ENCODE measurements around the gene XG.
"Not testable (repeated sequence)": the region's sequence is repeated elsewhere in the genome, so short reads cannot be mapped to it uniquely, and the experiment has no call there.

XG gene

GRCh38 chrX:2774057-2774456 lies 22.2 kb downstream of the XG start:
- H3K4me2 ChIP-seq (ENCODE audit: low read length) = no peak overlapping the region
- 0 out of 2 replicates have a peak, but pooled peaks cover 2% of the 10 kb centered on the region for H3K9me3 ChIP-seq (ENCODE audit: control insufficient read depth, insufficient read depth, low read length)
- no peak for TF ChIP-seq EZH2phosphoT487 (IDR thresholded peaks at IDR 0.05; ENCODE audit: borderline replicate concordance, low read length)
- no peaks in the 10 kb centered on the region for H3K79me2 ChIP-seq (ENCODE audit: control insufficient read depth, low read length)
- no peaks in the 10 kb centered on the region for H3K9me2 ChIP-seq (replicated peaks; ENCODE audit: control insufficient read depth, low read length)
- H3F3A ChIP-seq (ENCODE audit: control insufficient read depth, insufficient read depth) = no peaks in the 10 kb centered on the region
- no peaks in the 10 kb centered on the region for H3K4me1 ChIP-seq (ENCODE audit: control insufficient read depth, low read length)
- no peaks in the 10 kb centered on the region for H3K27me3 ChIP-seq (ENCODE audit: control insufficient read depth, low read length)
- H3K27ac ChIP-seq (ENCODE audit: low read depth, low read length) = no peak overlapping the region
- H3K36me3 ChIP-seq (ENCODE audit: control insufficient read depth, low read length) = no peaks in the 10 kb centered on the region
- H4K20me1 ChIP-seq (ENCODE audit: control insufficient read depth, insufficient read depth, low read depth, low read length) = no peaks in the 10 kb centered on the region
- H3K4me3 ChIP-seq (ENCODE audit: low read length) = no peak overlapping the region

DNA sequence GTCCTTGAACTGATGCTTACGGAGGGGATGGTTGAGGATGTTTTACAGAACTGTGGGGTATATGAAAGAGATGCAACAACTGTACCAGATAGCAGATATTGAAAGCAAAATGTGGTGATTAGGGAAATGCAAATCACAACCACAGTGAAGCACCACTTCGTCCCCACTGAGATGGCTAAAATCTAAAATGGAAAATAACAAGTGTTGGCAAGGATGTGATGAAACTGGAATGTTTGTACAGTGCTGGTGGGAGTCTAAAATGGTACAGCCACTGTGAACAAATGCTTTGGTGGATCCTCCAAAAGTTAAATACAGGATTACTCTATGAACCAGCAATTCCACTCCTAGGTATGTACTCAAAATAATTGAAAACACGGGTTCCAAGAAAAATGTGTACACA lies 22.9 kb downstream of the XG start:
- no peaks in the 10 kb centered on the region for H3K27me3 ChIP-seq (ENCODE audit: control insufficient read depth, low read length)
- H3K27ac ChIP-seq (ENCODE audit: low read depth, low read length) = no peak overlapping the region
- H4K20me1 ChIP-seq (ENCODE audit: control insufficient read depth, insufficient read depth, low read depth, low read length) = no peaks in the 10 kb centered on the region
- H3K36me3 ChIP-seq (ENCODE audit: control insufficient read depth, low read length) = no peaks in the 10 kb centered on the region
- no peak for TF ChIP-seq CTCF (IDR thresholded peaks at IDR 0.05; ENCODE audit: low read depth, low read length, poor library complexity, severe bottlenecking)
- TF ChIP-seq EZH2phosphoT487 (IDR thresholded peaks at IDR 0.05; ENCODE audit: borderline replicate concordance, low read length) = no peak
- no peaks in the 10 kb centered on the region for H3F3A ChIP-seq (ENCODE audit: control insufficient read depth, insufficient read depth)
- H3K4me2 ChIP-seq (ENCODE audit: low read length) = no peak overlapping the region
- no peaks in the 10 kb centered on the region for H3K79me2 ChIP-seq (ENCODE audit: control insufficient read depth, low read length)
- no peak overlapping the region for H3K4me3 ChIP-seq (ENCODE audit: low read length)
- H3K4me1 ChIP-seq (ENCODE audit: control insufficient read depth, low read length) = no peaks in the 10 kb centered on the region
- no peaks in the 10 kb centered on the region for H3K9me2 ChIP-seq (replicated peaks; ENCODE audit: control insufficient read depth, low read length)
- H3K9me3 ChIP-seq (ENCODE audit: control insufficient read depth, insufficient read depth, low read length) = 0 out of 2 replicates have a peak, but pooled peaks cover 2% of the 10 kb centered on the region

GRCh38 chrX:2780472-2781225 lies 28.8 kb downstream of the XG start:
- H3K4me2 ChIP-seq (ENCODE audit: low read length) = not testable (repeated sequence)

DNA sequence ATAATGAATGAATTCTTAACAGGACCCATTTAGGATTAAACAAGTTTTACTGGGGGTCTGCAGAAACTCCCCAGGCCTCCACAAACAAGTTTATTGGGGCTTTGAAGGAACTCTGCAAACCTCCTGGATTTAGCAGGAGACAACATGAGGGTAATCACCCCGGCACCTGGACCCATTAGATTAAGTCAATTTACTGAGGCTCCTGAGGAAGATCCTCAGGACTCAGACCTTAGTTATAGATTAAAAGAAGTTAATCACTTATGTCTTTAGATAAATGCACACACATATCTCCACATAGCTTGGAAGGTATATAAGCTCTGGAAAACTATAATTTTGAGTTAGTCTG lies 29.4 kb downstream of the XG start:
- no peak for TF ChIP-seq EZH2phosphoT487 (IDR thresholded peaks at IDR 0.05; ENCODE audit: borderline replicate concordance, low read length)
- TF ChIP-seq CTCF (IDR thresholded peaks at IDR 0.05; ENCODE audit: low read depth, low read length, poor library complexity, severe bottlenecking) = no peak
- Histone ChIP-seq H3K4me3 (ENCODE audit: low read length) (no peak overlapping the region), H3K79me2 (ENCODE audit: control insufficient read depth, low read length) (no peaks in the 10 kb centered on the region), H3K9me2 (replicated peaks; ENCODE audit: control insufficient read depth, low read length) (no peaks in the 10 kb centered on the region), H3K4me2 (ENCODE audit: low read length) (no peak overlapping the region), H4K20me1 (ENCODE audit: control insufficient read depth, insufficient read depth, low read depth, low read length) (no peaks in the 10 kb centered on the region), H3F3A (ENCODE audit: control insufficient read depth, insufficient read depth) (no peaks in the 10 kb centered on the region), H3K4me1 (ENCODE audit: control insufficient read depth, low read length) (no peaks in the 10 kb centered on the region), H3K9me3 (ENCODE audit: control insufficient read depth, insufficient read depth, low read length) (no peaks in the 10 kb centered on the region), H3K36me3 (ENCODE audit: control insufficient read depth, low read length) (no peaks in the 10 kb centered on the region), H3K27ac (ENCODE audit: low read depth, low read length) (no peak overlapping the region), H3K27me3 (ENCODE audit: control insufficient read depth, low read length) (no peaks in the 10 kb centered on the region)

More at GRCh38 chrX:2780472-2781225, 28.8 kb downstream of the XG start:
- not testable (repeated sequence) for H3K79me2 ChIP-seq (ENCODE audit: control insufficient read depth, low read length); H3K9me2 ChIP-seq (replicated peaks; ENCODE audit: control insufficient read depth, low read length); H3K4me1 ChIP-seq (ENCODE audit: control insufficient read depth, low read length); H3F3A ChIP-seq (ENCODE audit: control insufficient read depth, insufficient read depth); H3K27ac ChIP-seq (ENCODE audit: low read depth, low read length); H3K27me3 ChIP-seq (ENCODE audit: control insufficient read depth, low read length); H3K4me3 ChIP-seq (ENCODE audit: low read length); H3K9me3 ChIP-seq (ENCODE audit: control insufficient read depth, insufficient read depth, low read length); H3K36me3 ChIP-seq (ENCODE audit: control insufficient read depth, low read length); H4K20me1 ChIP-seq (ENCODE audit: control insufficient read depth, insufficient read depth, low read depth, low read length)

Data from DOHH2 (cell line).